Central memory CD4-positive, alpha-beta T cell (primary cell): Measurements from ENCODE around the gene ARID1A.

ENCODE experiments used
- DNase-seq: peaks from one replicate; pipeline ENCODE4 v3.0.0; 2022

Gene ARID1A

GRCh38 chr1:26767714-26768113 lies 71.9 kb downstream of the ARID1A start:
- DNase-seq, result no peak

GRCh38 chr1:26768755-26769154 lies 72.9 kb downstream of the ARID1A start:
- DNase-seq, result no peak

DNA sequence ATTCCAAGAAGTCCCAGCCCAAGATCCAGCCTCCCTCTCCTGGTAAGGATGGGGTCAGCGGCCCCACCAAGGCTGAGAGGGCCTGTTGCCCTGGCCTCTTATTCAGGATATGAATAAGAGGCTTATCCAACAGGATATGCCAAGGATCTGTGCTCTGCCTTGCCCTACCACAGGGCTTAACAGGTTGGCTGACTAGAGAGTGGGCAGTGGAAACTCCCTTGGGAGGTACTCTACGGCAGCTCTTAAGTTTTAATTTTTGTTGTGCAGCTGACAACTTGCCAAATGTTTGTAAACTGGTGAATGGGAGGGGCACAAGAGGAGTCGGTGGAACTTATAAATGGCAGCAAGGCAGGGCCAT lies 75.4 kb downstream of the ARID1A start:
- no peak for DNase-seq

DNA sequence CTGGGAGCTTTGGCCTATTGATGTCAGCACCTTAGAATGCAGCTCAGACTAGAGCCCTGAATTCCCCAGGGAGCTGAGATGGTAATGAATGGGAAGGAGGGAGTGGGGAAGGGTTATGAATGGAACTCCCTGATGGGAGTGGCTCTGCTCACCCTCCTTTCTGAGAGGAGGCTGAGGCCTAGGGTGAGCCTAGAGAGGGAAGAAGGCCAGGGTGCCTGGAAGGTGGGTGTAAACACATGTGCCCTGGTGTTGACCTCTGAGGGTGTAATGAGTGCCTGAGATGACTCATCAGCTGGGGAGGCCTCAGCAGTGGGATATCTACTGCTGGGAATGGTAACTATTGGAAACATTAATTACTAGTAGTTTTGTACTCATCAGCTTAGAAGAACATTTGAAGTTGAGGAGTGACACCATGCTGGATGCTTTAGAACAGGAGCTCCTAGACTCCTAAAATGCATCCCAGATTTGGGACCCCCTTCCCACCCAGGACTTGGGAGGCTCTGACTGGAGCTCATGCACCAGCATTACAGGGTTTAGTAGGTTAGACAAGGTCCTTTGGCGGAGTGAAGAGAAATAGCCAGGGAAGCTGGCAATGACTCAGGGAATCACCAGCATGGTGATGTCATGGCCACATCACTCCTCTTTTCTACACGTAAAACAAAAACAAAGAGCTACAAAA lies 76.0 kb downstream of the ARID1A start:
- no peak for DNase-seq

DNA sequence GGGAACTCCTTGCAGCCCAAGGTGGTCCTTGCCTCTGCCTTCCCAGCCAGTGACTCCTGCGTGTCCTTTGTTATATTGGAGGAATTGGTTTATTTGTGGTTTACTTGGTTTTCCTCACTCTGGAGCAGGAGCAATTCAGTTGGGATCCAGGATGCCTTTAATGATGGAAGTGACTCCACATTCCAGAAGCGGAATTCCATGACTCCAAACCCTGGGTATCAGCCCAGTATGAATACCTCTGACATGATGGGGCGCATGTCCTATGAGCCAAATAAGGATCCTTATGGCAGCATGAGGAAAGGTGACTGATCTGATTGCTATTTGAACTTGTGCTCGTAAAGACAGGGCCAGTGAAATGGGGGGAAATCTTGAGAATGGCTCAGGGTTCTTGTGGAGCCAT lies 76.9 kb downstream of the ARID1A start:
- DNase-seq, result no peak

DNA sequence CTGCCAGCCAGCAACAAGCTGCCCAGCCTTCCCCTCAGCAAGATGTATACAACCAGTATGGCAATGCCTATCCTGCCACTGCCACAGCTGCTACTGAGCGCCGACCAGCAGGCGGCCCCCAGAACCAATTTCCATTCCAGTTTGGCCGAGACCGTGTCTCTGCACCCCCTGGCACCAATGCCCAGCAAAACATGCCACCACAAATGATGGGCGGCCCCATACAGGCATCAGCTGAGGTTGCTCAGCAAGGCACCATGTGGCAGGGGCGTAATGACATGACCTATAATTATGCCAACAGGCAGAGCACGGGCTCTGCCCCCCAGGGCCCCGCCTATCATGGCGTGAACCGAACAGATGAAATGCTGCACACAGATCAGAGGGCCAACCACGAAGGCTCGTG lies 78.6 kb downstream of the ARID1A start:
- DNase-seq, result no peak

DNA sequence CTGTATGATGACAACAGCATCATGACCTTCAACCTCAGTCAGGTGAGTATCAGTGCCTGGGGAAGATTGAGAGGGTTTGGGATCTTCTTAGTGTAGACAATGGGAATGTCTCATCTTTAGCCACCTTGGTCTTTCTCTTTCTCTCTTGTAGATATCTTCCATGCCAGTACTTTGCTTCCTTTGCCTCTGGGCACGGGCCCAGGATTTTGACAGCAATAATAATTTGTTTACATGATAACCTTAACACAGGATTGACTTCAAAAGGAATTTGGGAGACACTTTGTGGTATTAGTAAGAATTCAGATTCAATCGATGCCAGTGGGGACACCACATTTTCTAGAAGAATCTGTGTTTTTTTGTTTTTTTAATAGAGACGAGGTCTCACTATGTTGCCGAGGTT lies 79.9 kb downstream of the ARID1A start:
- DNase-seq, result no peak

DNA sequence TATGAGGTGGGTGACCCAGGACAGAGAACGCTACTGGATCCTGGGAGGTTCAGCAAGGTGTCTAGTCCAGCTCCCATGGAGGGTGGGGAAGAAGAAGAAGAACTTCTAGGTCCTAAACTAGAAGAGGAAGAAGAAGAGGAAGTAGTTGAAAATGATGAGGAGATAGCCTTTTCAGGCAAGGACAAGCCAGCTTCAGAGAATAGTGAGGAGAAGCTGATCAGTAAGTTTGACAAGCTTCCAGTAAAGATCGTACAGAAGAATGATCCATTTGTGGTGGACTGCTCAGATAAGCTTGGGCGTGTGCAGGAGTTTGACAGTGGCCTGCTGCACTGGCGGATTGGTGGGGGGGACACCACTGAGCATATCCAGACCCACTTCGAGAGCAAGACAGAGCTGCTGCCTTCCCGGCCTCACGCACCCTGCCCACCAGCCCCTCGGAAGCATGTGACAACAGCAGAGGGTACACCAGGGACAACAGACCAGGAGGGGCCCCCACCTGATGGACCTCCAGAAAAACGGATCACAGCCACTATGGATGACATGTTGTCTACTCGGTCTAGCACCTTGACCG lies 83.4 kb downstream of the ARID1A start:
- no peak for DNase-seq

DNA sequence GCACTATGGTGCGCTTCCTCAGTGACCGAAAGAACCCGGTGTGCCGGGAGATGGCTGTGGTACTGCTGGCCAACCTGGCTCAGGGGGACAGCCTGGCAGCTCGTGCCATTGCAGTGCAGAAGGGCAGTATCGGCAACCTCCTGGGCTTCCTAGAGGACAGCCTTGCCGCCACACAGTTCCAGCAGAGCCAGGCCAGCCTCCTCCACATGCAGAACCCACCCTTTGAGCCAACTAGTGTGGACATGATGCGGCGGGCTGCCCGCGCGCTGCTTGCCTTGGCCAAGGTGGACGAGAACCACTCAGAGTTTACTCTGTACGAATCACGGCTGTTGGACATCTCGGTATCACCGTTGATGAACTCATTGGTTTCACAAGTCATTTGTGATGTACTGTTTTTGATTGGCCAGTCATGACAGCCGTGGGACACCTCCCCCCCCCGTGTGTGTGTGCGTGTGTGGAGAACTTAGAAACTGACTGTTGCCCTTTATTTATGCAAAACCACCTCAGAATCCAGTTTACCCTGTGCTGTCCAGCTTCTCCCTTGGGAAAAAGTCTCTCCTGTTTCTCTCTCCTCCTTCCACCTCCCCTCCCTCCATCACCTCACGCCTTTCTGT lies 84.6 kb downstream of the ARID1A start:
- no peak for DNase-seq

GRCh38 chr1:26781206-26781825 lies 85.5 kb downstream of the ARID1A start:
- no peak for DNase-seq

GRCh38 chr1:26782521-26783212 lies 86.9 kb downstream of the ARID1A start:
- no peak for DNase-seq

GRCh38 chr1:26783646-26784022 lies 87.8 kb downstream of the ARID1A start:
- no peak for DNase-seq

- no peak for DNase-seq
Observed at GRCh38 chr1:26784023-26784871, 88.4 kb downstream of the ARID1A start.

GRCh38 chr1:26784886-26785285 lies 89.1 kb downstream of the ARID1A start:
- DNase-seq, result no peak

- DNase-seq, result peak; percentile 31
Observed at GRCh38 chr1:26785611-26786436, 90.0 kb downstream of the ARID1A start.

GRCh38 chr1:26786437-26787380 lies 90.9 kb downstream of the ARID1A start:
- DNase-seq, result no peak

- DNase-seq, result peak; percentile 79
Observed at GRCh38 chr1:26787381-26787705, 91.5 kb downstream of the ARID1A start.

GRCh38 chr1:26787706-26788514 lies 92.1 kb downstream of the ARID1A start, which contains the start of gene PIGV:
TSS of gene PIGV (plus strand) at chr1:26787950. CDS start at chr1:26790816, 2,866 bp downstream.
- peak; percentile 87 for DNase-seq

DNA sequence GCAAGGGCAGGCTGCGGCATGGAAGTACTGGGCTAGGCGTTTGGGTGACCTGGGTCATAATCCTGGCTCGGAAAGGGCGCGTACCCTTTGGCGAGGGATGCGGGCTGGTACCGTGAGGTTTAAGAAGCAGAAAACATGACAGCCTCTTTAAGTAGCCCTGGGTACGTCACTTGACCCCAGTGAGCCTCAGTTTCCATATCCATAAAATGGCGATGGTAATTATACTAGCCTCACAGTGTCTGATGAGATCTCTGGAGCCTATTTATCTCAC lies 92.6 kb downstream of the ARID1A start:
- no peak for DNase-seq
